Measurements from ENCODE around the gene CYP39A1.

DNA sequence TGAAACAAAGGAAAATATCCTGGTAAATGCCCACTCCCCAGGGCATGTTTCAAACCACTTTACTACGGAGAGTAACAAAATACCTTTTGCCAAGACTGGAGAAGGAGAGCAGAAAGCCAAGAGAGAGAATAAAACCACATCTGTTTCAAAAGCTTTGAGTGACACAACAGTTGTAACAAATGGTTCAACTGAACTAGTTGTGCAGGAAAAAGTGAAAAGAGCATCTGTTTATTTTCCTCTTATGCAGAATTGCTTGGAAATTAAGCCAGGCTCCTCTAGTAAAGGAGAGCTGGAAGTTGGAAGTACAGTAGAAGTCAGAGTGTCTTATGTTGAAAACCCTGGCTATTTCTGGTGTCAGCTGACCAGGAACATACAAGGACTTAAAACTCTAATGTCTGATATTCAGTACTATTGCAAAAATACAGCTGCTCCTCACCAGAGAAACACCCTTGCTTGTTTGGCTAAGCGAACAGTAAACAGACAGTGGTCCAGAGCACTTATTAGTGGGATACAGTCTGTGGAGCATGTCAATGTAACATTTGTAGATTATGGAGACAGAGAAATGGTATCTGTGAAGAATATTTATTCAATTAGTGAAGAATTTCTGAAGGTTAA, 37.6 kb upstream of the CYP39A1 start:
- TF ChIP-seq POLR2A (IDR thresholded peaks at IDR 0.05; ENCODE audit: low read depth, low read length), result no peak
- no peak for TF ChIP-seq POLR2AphosphoS5 (IDR thresholded peaks at IDR 0.05; ENCODE audit: low read depth, low read length)
- TF ChIP-seq TAF1 (IDR thresholded peaks at IDR 0.05; ENCODE audit: borderline replicate concordance, low read depth, low read length), result no peak

Measured in GM12892 (cell line).